ENCODE measurements around the gene ADARB2. TPM values are rescaled to one million over a fixed set of nuclear protein-coding genes. Genes with fewer than 3 reads are reported as not detected.
"Not testable (repeated sequence)": the region's sequence is repeated elsewhere in the genome, so short reads cannot be mapped to it uniquely, and the experiment has no call there.

ADARB2 gene
- polyA plus RNA-seq, 1 of the 3 experiments (the other 2 are of a cell fraction): not detected

DNA sequence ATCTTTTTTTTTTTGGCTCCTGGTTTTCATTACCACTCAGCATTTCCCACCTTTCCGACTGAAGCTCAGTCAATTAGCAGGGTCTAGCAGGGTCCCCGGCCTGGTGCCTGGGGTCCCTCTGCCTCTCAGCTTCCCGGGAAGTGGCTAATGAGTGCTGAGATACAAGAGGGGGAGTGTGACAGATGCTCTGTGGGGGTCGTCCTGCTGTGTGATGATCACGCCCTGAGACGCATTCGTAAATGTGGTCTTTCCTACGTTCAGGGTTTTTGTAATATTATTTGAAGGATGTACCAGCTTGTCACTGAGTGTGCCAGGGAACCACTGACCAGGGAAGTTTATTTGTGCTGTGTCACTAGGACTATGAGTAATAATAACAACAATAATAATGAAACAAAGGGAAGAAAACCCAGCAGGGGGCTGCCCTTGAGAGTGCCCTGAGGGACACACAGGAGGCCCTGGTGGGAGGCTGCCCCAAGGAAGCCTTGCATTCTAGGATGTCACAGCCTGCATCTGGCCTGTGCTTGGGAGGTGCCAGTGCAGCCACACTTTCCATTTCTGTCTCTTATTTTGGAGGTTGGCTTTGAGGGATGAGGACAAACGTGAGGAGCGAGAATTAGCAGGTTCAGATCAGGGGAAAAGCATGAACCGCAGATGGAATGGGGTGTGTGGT lies 337.8 kb downstream of the ADARB2 start:
- DNase-seq: peak; percentile 31
- Histone ChIP-seq H3F3A (replicated peaks; ENCODE audit: insufficient read depth) (no peaks in the 10 kb centered on the region), H3K9me3 (no peaks in the 10 kb centered on the region), H3K9ac (no peak overlapping the region), H2AFZ (ENCODE audit: low read depth) (no peak overlapping the region), H3K4me1 (ENCODE audit: control insufficient read depth in 1 of 2, insufficient read depth in 2 of 2, low read depth in 1 of 2, low read length in 1 of 2) (peaks cover 0 to 41% of the 10 kb centered on the region in 2 experiments; a peak in 1 of 4 replicates), H3K79me2 (ENCODE audit: insufficient read depth) (no peaks in the 10 kb centered on the region), H3K9me2 (no peaks in the 10 kb centered on the region), H3K4me2 (no peak overlapping the region), H3K27ac (ENCODE audit: low read depth in 2 of 2, low read length in 1 of 2) (no peak overlapping the region), H3K27me3 (ENCODE audit: insufficient read depth) (no peaks in the 10 kb centered on the region), H3K36me3 (replicated peaks in 1 of 2; ENCODE audit: control insufficient read depth in 1 of 2, insufficient read depth in 2 of 2, low read length in 1 of 2) (no peaks in the 10 kb centered on the region), H4K20me1 (ENCODE audit: insufficient read depth) (no peaks in the 10 kb centered on the region), H3K4me3 (ENCODE audit: low read depth in 2 of 2, low read length in 1 of 2) (no peak overlapping the region)
- WGBS (ENCODE audit: low lambda C conversion rate): 62% methylated on average over 11 of the region's 11 CpGs
- TF ChIP-seq YY1 (IDR thresholded peaks at IDR 0.05; ENCODE audit: low read depth) (no peak), SIN3A (IDR thresholded peaks at IDR 0.05; ENCODE audit: borderline replicate concordance, low read depth, low read length) (no peak)
- POLR2A ChIA-PET: no interaction called here
- CTCF ChIA-PET: no interaction called here

GRCh38 chr10:1398626-1399410 lies 338.5 kb downstream of the ADARB2 start:
- 68% methylated on average over 18 of the region's 19 CpGs for whole genome bisulfite sequencing (ENCODE audit: low lambda C conversion rate)
- no peak overlapping the region for H3K27ac ChIP-seq (ENCODE audit: low read depth in 2 of 2, low read length in 1 of 2)
- no peak overlapping the region for H3K9ac ChIP-seq
- H2AFZ ChIP-seq (ENCODE audit: low read depth): no peak overlapping the region
- H3K36me3 ChIP-seq (replicated peaks in 1 of 2; ENCODE audit: control insufficient read depth in 1 of 2, insufficient read depth in 2 of 2, low read length in 1 of 2): no peaks in the 10 kb centered on the region
- H3F3A ChIP-seq (replicated peaks; ENCODE audit: insufficient read depth): no peaks in the 10 kb centered on the region
- H3K27me3 ChIP-seq (ENCODE audit: insufficient read depth): no peaks in the 10 kb centered on the region
- DNase-seq: no peak
- peaks cover 0 to 41% of the 10 kb centered on the region in 2 experiments; a peak in 1 of 4 replicates for H3K4me1 ChIP-seq (ENCODE audit: control insufficient read depth in 1 of 2, insufficient read depth in 2 of 2, low read depth in 1 of 2, low read length in 1 of 2)
- TF ChIP-seq MEF2A (IDR thresholded peaks at IDR 0.05; ENCODE audit: borderline replicate concordance, low read depth) (no peak), FOXJ3 (CRISPR knock-in tag; IDR thresholded peaks at IDR 0.05) (no peak), SMC3 (IDR thresholded peaks at IDR 0.05; ENCODE audit: low read depth, low read length) (no peak), SIN3A (IDR thresholded peaks at IDR 0.05; ENCODE audit: borderline replicate concordance, low read depth, low read length) (no peak), RXRA (IDR thresholded peaks at IDR 0.05; ENCODE audit: borderline replicate concordance, low read depth) (no peak)
- H3K4me3 ChIP-seq (ENCODE audit: low read depth in 2 of 2, low read length in 1 of 2): no peak overlapping the region
- CTCF ChIA-PET: no interaction called here
- H3K9me2 ChIP-seq: no peaks in the 10 kb centered on the region
- no peaks in the 10 kb centered on the region for H4K20me1 ChIP-seq (ENCODE audit: insufficient read depth)
- H3K9me3 ChIP-seq: no peaks in the 10 kb centered on the region
- H3K4me2 ChIP-seq: no peak overlapping the region
- no peaks in the 10 kb centered on the region for H3K79me2 ChIP-seq (ENCODE audit: insufficient read depth)
- POLR2A ChIA-PET: no interaction called here

- H3K4me3 ChIP-seq (ENCODE audit: low read depth in 2 of 2, low read length in 1 of 2); POLR2A ChIA-PET; H3K4me2 ChIP-seq; H4K20me1 ChIP-seq (ENCODE audit: insufficient read depth); CTCF ChIA-PET; H3K9me2 ChIP-seq; H3K36me3 ChIP-seq (replicated peaks in 1 of 2; ENCODE audit: control insufficient read depth in 1 of 2, insufficient read depth in 2 of 2, low read length in 1 of 2); H3K27ac ChIP-seq (ENCODE audit: low read depth in 2 of 2, low read length in 1 of 2); DNase-seq; H2AFZ ChIP-seq (ENCODE audit: low read depth); H3F3A ChIP-seq (replicated peaks; ENCODE audit: insufficient read depth); H3K79me2 ChIP-seq (ENCODE audit: insufficient read depth); H3K27me3 ChIP-seq (ENCODE audit: insufficient read depth); H3K9me3 ChIP-seq; H3K9ac ChIP-seq: not testable (repeated sequence)
- H3K4me1 ChIP-seq (ENCODE audit: control insufficient read depth in 1 of 2, insufficient read depth in 2 of 2, low read depth in 1 of 2, low read length in 1 of 2): peaks cover 0 to 41% of the 10 kb centered on the region in 2 experiments; a peak in 1 of 4 replicates
- WGBS (ENCODE audit: low lambda C conversion rate): 67% methylated on average over 10 of the region's 15 CpGs
Observed at GRCh38 chr10:1398116-1398515, 339.2 kb downstream of the ADARB2 start.
